ENCODE results near the gene ERVFRD-1. TPM values are rescaled to one million over a fixed set of nuclear protein-coding genes. Genes with fewer than 3 reads are reported as not detected.
"Not testable (repeated sequence)": the region's sequence is repeated elsewhere in the genome, so short reads cannot be mapped to it uniquely, and the experiment has no call there.

Gene ERVFRD-1
- total RNA-seq, 6 experiments from 2014 or later: 0.12 TPM; not detected in 5

GRCh38 chr6:11094411-11094851, 17.1 kb downstream of the ERVFRD-1 start:
- H3K4me1 ChIP-seq: peaks cover 0 to 12% (median 3%) of the 10 kb centered on the region in 4 donors
- WGBS (ENCODE audit: insufficient coverage, low coverage, low lambda C conversion rate, missing lambda C conversion rate): under 1% methylated on average over 15 of the region's 15 CpGs
- DNase-seq: peak; percentile 68 to 72 (median 71)
- no peaks in the 10 kb centered on the region for H3K9me3 ChIP-seq
- H3K4me3 ChIP-seq: peak overlapping the region; percentile 89 to 99 (median 99)
- ATAC-seq: peak; percentile 41 to 53 (median 48)
- intact Hi-C loops (cut with DNase I): no loop called here
- no peak for TF ChIP-seq CTCF (IDR thresholded peaks at IDR 0.05)
- TF ChIP-seq POLR2A (IDR thresholded peaks at IDR 0.05): peak; percentile 38
- H3K36me3 ChIP-seq: no peaks in the 10 kb centered on the region
- no peaks in the 10 kb centered on the region for H3K27me3 ChIP-seq
- peak overlapping the region; percentile 93 to 99 (median 96) for H3K27ac ChIP-seq

DNA sequence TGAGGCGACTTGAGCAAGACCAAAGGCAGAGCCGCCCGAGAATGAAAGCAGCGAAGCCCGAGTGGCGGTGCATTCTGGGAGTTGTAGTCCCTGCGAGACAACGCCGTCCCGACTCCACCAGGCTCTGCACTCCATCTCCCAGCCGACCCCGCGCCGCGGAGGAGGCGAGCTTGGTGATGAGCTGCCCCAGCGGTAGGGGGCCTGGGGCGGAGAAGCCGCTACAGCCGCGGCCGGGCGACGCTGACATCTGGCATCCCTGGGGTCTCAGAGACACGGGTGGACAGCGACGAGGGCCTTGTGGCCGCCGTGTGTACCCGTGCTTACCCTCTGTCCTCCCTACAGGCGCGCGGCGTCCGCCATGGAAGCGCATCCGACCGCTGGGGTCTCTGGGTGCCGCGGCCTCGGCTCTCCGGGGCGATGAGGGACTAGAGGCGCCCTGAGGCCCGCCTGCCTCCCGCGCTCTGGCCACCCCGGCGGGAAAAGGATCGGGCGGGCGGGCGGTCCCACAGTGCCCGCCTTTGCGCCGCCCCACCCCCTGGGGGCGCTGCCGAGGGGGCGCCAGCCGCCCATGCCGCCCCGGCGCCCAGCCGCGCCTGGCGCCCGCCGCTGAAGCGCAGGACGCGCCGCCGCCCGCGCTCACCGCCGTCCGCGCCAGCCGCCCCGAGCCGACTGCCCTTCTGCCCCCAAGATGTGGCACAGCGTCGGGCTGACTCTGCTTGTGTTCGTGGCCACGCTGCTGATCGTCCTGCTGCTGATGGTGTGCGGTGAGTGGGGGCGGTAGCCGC, 17.7 kb downstream of the ERVFRD-1 start, which contains the start of gene SMIM13:
TSS of gene SMIM13 (plus strand) at position 209 of the 785 bp plus-strand sequence. CDS start at position 689, 480 bp downstream.
- peak; percentile 43 to 88 (median 60) for TF ChIP-seq CTCF (IDR thresholded peaks at IDR 0.05)
- TF ChIP-seq POLR2A (IDR thresholded peaks at IDR 0.05): peak; percentile 78
- intact Hi-C loops (cut with DNase I): no loop called here

DNA sequence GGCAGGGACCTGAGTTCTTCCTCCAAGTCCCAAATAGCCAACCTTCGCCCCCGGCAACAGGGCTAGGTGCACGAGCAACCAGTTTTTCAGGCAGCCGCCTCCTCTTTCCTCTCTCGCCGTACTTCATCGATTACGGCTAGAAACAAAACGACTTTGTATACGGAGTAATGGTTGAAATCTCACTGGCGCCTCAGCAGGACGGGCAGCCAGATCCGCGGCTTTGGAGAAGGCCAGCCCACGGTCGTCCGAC, 18.2 kb downstream of the ERVFRD-1 start:
- H3K27me3 ChIP-seq: no peaks in the 10 kb centered on the region
- H3K4me3 ChIP-seq: peak overlapping the region; percentile 89 to 99 (median 99)
- H3K36me3 ChIP-seq: no peaks in the 10 kb centered on the region
- H3K4me1 ChIP-seq: peaks cover 0 to 12% (median 3%) of the 10 kb centered on the region in 4 donors
- no peak for TF ChIP-seq CTCF (IDR thresholded peaks at IDR 0.05)
- TF ChIP-seq POLR2A (IDR thresholded peaks at IDR 0.05): no peak
- peak overlapping the region; percentile 93 to 99 (median 96) for H3K27ac ChIP-seq
- no peaks in the 10 kb centered on the region for H3K9me3 ChIP-seq
- WGBS (ENCODE audit: insufficient coverage, low coverage, low lambda C conversion rate, missing lambda C conversion rate): 0% methylated on average over 17 of the region's 17 CpGs
- intact Hi-C loops (cut with DNase I): no loop called here
- ATAC-seq (peak in 1 of 4 donors; percentile 12), DNase-seq (no peak)

More for the DNA sequence above, 17.7 kb downstream of the ERVFRD-1 start, which contains the start of gene SMIM13:
- DNase-seq (peak; percentile 98), ATAC-seq (peak; percentile 94 to 98 (median 96))
- Histone ChIP-seq H3K27ac (peak within 1 kb of the TSS; percentile 93 to 99 (median 96)), H3K9me3 (no peaks in the 10 kb centered on the region), H3K36me3 (no peaks in the 10 kb centered on the region), H3K4me3 (peak within 1 kb of the TSS; percentile 89 to 99 (median 99)), H3K27me3 (no peaks in the 10 kb centered on the region), H3K4me1 (peaks cover 0 to 12% (median 3%) of the 10 kb centered on the region in 4 donors)
- whole genome bisulfite sequencing (ENCODE audit: insufficient coverage, low coverage, low lambda C conversion rate, missing lambda C conversion rate): 0% methylated on average over 20 of the region's 90 CpGs

GRCh38 chr6:11092668-11093375, 18.7 kb downstream of the ERVFRD-1 start:
- DNase-seq: no peak
- H3K4me1 ChIP-seq: peaks cover 0 to 12% (median 3%) of the 10 kb centered on the region in 4 donors
- H3K9me3 ChIP-seq: no peaks in the 10 kb centered on the region
- WGBS (ENCODE audit: insufficient coverage, low coverage, low lambda C conversion rate, missing lambda C conversion rate): 2% methylated on average over 10 of the region's 10 CpGs
- no peaks in the 10 kb centered on the region for H3K27me3 ChIP-seq
- ATAC-seq: peak; percentile 1 to 9 (median 5)
- H3K27ac ChIP-seq: peak overlapping the region; percentile 93 to 99 (median 96)
- H3K36me3 ChIP-seq: no peaks in the 10 kb centered on the region
- intact Hi-C loops (cut with DNase I): no loop called here
- H3K4me3 ChIP-seq: peak overlapping the region; percentile 89 to 99 (median 99)
- TF ChIP-seq POLR2A (IDR thresholded peaks at IDR 0.05) (no peak), CTCF (IDR thresholded peaks at IDR 0.05) (no peak)

- DNase-seq; H3K9me3 ChIP-seq; intact Hi-C loops (cut with DNase I); H3K4me3 ChIP-seq; H3K36me3 ChIP-seq; H3K27ac ChIP-seq; H3K27me3 ChIP-seq; ATAC-seq: not testable (repeated sequence)
- 86% methylated on average over 5 of the region's 5 CpGs for WGBS (ENCODE audit: insufficient coverage, low coverage, low lambda C conversion rate, missing lambda C conversion rate)
- H3K4me1 ChIP-seq: peaks cover 0 to 12% (median 3%) of the 10 kb centered on the region in 4 donors
Observed at GRCh38 chr6:11091141-11091540, 20.4 kb downstream of the ERVFRD-1 start.

All from right lobe of liver (tissue), 6 donors.